Muscle of leg (tissue), 9 donors: ENCODE measurements around the gene KIAA1328. TPM values are rescaled to one million over a fixed set of nuclear protein-coding genes. Genes with fewer than 3 reads are reported as not detected.

Experiments used
- polyA plus RNA-seq, 8 donors: library from polyadenylated mRNA; unstranded; fragments of 120-200 nt; gene quantifications; one replicate each; pipeline versions ENCODE4 v1.2.1 to v1.2.3, GENCODE V29; 2013; ENCODE audit warnings: inconsistent platforms in 1 of 8, low replicate concordance in 1 of 8; ENCODE audit not compliant: insufficient read length in 8 of 8, insufficient read depth in 1 of 8
- total RNA-seq: library from RNA; stranded (reverse); fragments of 120-200 nt; gene quantifications from one replicate; pipeline ENCODE4 v1.2.4, GENCODE V29; 2013

The KIAA1328 gene
- total and polyA plus RNA-seq, 9 donors, result 5.3 to 11.4 (median 6.1) TPM

Other genes with a start within 250 kb of the KIAA1328 start
- gene TPGS2, start 125 bp upstream of the KIAA1328 start, total RNA-seq, result 34.2 TPM
- 10 to 100 TPM; 37.1 to 72.2 (median 49.0) TPM for gene TPGS2, start 125 bp upstream of the KIAA1328 start, polyA plus RNA-seq